BLaER1 (cell line): ENCODE data around the gene ESPNL.
A peak's percentile ranks its signal among the peaks of the same experiment; 100 is the strongest.

ENCODE experiments used
- H3K27ac ChIP-seq: shearing (Covaris generic); formaldehyde crosslinking; 2 replicates; pipeline ENCODE4 v1.8.1; 2022
- H3K27me3 ChIP-seq: shearing (Covaris generic); formaldehyde crosslinking; 2 replicates; pipeline ENCODE4 v1.8.1; 2022
- H3K36me3 ChIP-seq: shearing (Covaris generic); formaldehyde crosslinking; 2 replicates; pipeline ENCODE4 v1.8.1; 2022
- H3K4me1 ChIP-seq: shearing (Covaris generic); formaldehyde crosslinking; 2 replicates; pipeline ENCODE4 v1.8.1; 2022
- H3K4me2 ChIP-seq: shearing (Covaris generic); formaldehyde crosslinking; 2 replicates; pipeline ENCODE4 v1.8.1; 2022
- H3K4me3 ChIP-seq: shearing (Covaris generic); formaldehyde crosslinking; 2 replicates; pipeline ENCODE4 v1.8.1; 2022
- H3K9ac ChIP-seq: shearing (Covaris generic); formaldehyde crosslinking; 2 replicates; pipeline ENCODE4 v1.8.1; 2022
- H3K9me3 ChIP-seq: shearing (Covaris generic); formaldehyde crosslinking; 2 replicates; pipeline ENCODE4 v1.8.1; 2022
- H4K20me1 ChIP-seq: shearing (Covaris generic); formaldehyde crosslinking; 2 replicates; pipeline ENCODE4 v1.8.1; 2022
- Cebpa-rat ChIP-seq: shearing (Covaris generic); IDR thresholded peaks from 2 replicates; pipeline ENCODE4 v1.8.1; 2022

The ESPNL gene

DNA sequence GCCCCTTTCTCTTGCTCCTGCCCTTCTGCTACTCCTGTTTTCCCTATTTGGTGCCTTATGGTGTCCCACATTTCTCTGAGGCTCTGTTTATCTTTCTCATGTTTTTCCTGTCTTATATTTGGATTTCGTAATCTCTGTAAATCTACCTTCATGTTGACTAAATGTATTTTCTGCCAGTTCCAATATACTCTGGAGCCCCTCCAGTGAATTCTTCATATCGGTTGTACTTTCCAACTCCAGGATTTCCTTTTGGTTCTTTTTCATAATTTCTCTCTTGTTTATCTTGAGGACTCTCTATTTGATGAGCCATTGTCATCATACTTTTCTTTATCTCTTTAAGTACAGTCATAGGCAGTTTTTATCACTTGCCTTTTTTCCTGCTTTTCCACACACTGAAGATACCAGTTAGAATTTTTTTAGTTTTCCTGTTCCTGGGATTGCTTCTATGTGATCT lies 20.2 kb upstream of the ESPNL start:
- TF ChIP-seq Cebpa-rat, result no peak
- Histone ChIP-seq H3K9me3 (0 out of 2 replicates have a peak, but pooled peaks cover 4% of the 10 kb centered on the region), H3K27me3 (no peaks in the 10 kb centered on the region), H3K9ac (no peak overlapping the region), H3K4me2 (no peak overlapping the region), H3K4me3 (no peak overlapping the region), H3K4me1 (no peaks in the 10 kb centered on the region), H3K27ac (no peak overlapping the region), H4K20me1 (no peaks in the 10 kb centered on the region), H3K36me3 (peaks cover 80% of the 10 kb centered on the region)

DNA sequence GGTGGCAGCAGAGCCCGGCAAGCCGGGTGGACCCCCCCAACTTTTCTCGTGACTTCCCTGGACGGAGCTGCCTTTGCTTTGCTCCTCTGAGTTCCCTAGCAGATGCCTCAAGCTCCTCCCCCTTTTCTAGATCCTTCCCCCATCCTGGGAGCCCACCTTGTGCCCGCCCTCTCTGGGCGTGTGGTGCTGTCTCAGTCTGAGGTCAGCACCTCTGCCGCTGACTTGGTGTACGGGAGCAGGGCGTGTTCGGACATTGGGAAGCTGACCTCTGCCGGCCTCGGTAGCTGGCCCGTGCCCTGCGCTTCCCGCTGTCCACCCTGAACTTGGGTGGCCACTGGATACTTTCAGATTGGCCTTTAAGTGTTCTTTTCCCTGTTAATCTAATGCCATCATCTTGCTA lies 19.6 kb upstream of the ESPNL start:
- Histone ChIP-seq H3K4me2 (no peak overlapping the region), H3K27ac (no peak overlapping the region), H3K4me3 (no peak overlapping the region), H3K9ac (no peak overlapping the region), H3K27me3 (no peaks in the 10 kb centered on the region), H4K20me1 (no peaks in the 10 kb centered on the region), H3K36me3 (peaks cover 84% of the 10 kb centered on the region), H3K4me1 (no peaks in the 10 kb centered on the region), H3K9me3 (0 out of 2 replicates have a peak, but pooled peaks cover 4% of the 10 kb centered on the region)
- no peak for TF ChIP-seq Cebpa-rat

- no peaks in the 10 kb centered on the region for H4K20me1 ChIP-seq
- no peak overlapping the region for H3K4me2 ChIP-seq
- no peak overlapping the region for H3K4me3 ChIP-seq
- H3K9ac ChIP-seq, result no peak overlapping the region
- H3K9me3 ChIP-seq, result 0 out of 2 replicates have a peak, but pooled peaks cover 2% of the 10 kb centered on the region
- H3K36me3 ChIP-seq, result peaks cover 82% of the 10 kb centered on the region
- H3K27ac ChIP-seq, result no peak overlapping the region
- no peaks in the 10 kb centered on the region for H3K27me3 ChIP-seq
- no peaks in the 10 kb centered on the region for H3K4me1 ChIP-seq
- TF ChIP-seq Cebpa-rat, result no peak
Observed at GRCh38 chr2:238081150-238081549, 19.0 kb upstream of the ESPNL start.

- H3K9me3 ChIP-seq, result no peaks in the 10 kb centered on the region
- H4K20me1 ChIP-seq, result no peaks in the 10 kb centered on the region
- peaks cover under 1% of the 10 kb centered on the region; the same call in 1 of the 2 replicates for H3K4me1 ChIP-seq
- H3K9ac ChIP-seq, result no peak overlapping the region
- no peak overlapping the region for H3K4me3 ChIP-seq
- no peak for TF ChIP-seq Cebpa-rat
- H3K27me3 ChIP-seq, result no peaks in the 10 kb centered on the region
- no peak overlapping the region for H3K4me2 ChIP-seq
- no peak overlapping the region for H3K27ac ChIP-seq
- H3K36me3 ChIP-seq, result peaks cover 82% of the 10 kb centered on the region
Observed at GRCh38 chr2:238081561-238081960, 18.6 kb upstream of the ESPNL start.

DNA sequence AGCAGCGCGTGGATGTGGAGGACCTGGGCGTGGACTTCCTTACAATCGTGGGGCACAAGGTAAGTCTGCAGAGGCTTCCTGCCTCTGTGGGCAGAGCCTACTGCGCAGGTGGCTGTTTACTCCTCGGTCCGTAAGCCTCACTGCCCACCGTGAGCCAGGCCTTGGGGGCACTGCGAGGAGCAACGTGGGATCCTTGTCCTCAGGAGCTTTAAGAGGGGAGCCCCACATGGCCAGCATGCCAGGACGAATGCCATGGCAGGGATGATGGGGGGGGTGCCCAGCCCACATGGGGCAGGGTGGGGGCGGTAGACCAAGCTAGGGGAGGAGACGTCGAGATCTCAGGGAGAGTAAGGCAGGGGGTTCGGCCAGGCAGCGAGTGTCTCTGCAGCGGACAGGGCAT lies 18.0 kb upstream of the ESPNL start:
- Histone ChIP-seq H4K20me1 (no peaks in the 10 kb centered on the region), H3K9me3 (no peaks in the 10 kb centered on the region), H3K4me2 (no peak overlapping the region), H3K9ac (no peak overlapping the region), H3K27me3 (no peaks in the 10 kb centered on the region), H3K27ac (no peak overlapping the region), H3K36me3 (peaks cover 79% of the 10 kb centered on the region), H3K4me3 (no peak overlapping the region), H3K4me1 (peaks cover 6% of the 10 kb centered on the region)
- TF ChIP-seq Cebpa-rat, result no peak

- no peak for TF ChIP-seq Cebpa-rat
- Histone ChIP-seq H3K36me3 (peaks cover 72% of the 10 kb centered on the region), H3K4me2 (no peak overlapping the region)
Observed at GRCh38 chr2:238082827-238083226, 17.3 kb upstream of the ESPNL start.

GRCh38 chr2:238083919-238084318 lies 16.2 kb upstream of the ESPNL start:
- Histone ChIP-seq H3K4me3 (no peak overlapping the region), H3K4me2 (no peak overlapping the region), H3K9me3 (no peaks in the 10 kb centered on the region), H3K36me3 (peaks cover 66% of the 10 kb centered on the region), H4K20me1 (no peaks in the 10 kb centered on the region), H3K4me1 (peaks cover 13% of the 10 kb centered on the region), H3K27ac (no peak overlapping the region), H3K27me3 (no peaks in the 10 kb centered on the region), H3K9ac (no peak overlapping the region)
- TF ChIP-seq Cebpa-rat, result no peak

More at GRCh38 chr2:238082827-238083226, 17.3 kb upstream of the ESPNL start:
- Histone ChIP-seq H3K9me3 (no peaks in the 10 kb centered on the region), H3K27me3 (no peaks in the 10 kb centered on the region), H3K4me3 (no peak overlapping the region), H4K20me1 (no peaks in the 10 kb centered on the region), H3K4me1 (peaks cover 13% of the 10 kb centered on the region), H3K27ac (no peak overlapping the region), H3K9ac (no peak overlapping the region)

- Histone ChIP-seq H3K4me1 (peaks cover 13% of the 10 kb centered on the region), H3K9me3 (no peaks in the 10 kb centered on the region), H3K27me3 (no peaks in the 10 kb centered on the region), H3K36me3 (peaks cover 62% of the 10 kb centered on the region), H3K27ac (no peak overlapping the region), H4K20me1 (no peaks in the 10 kb centered on the region), H3K4me2 (no peak overlapping the region), H3K9ac (no peak overlapping the region), H3K4me3 (no peak overlapping the region)
- no peak for TF ChIP-seq Cebpa-rat
Observed at GRCh38 chr2:238084761-238085160, 15.4 kb upstream of the ESPNL start.

DNA sequence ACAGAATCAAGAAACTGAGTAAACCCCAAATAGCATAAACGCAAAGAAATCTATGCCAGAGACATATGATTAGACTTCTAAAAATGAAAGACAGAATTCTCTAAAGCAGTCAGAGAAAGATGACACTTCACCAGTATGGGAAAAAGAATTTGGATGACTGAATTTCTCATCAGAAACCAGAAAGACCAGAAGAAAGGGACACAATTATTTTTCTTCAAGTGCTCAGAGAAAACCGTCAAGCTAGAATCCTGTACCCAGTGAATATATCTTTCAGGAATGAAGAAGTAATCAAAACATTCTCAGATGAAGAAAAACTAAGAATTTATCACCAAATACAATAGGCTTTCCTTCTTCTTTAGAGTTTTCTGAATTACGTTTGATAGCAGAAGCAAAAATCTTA lies 14.2 kb upstream of the ESPNL start:
- Histone ChIP-seq H3K4me2 (no peak overlapping the region), H3K4me1 (peaks cover 13% of the 10 kb centered on the region), H3K27me3 (no peaks in the 10 kb centered on the region), H3K9ac (no peak overlapping the region), H3K4me3 (no peak overlapping the region), H3K36me3 (peaks cover 50% of the 10 kb centered on the region), H3K27ac (no peak overlapping the region), H3K9me3 (no peaks in the 10 kb centered on the region), H4K20me1 (no peaks in the 10 kb centered on the region)
- no peak for TF ChIP-seq Cebpa-rat

DNA sequence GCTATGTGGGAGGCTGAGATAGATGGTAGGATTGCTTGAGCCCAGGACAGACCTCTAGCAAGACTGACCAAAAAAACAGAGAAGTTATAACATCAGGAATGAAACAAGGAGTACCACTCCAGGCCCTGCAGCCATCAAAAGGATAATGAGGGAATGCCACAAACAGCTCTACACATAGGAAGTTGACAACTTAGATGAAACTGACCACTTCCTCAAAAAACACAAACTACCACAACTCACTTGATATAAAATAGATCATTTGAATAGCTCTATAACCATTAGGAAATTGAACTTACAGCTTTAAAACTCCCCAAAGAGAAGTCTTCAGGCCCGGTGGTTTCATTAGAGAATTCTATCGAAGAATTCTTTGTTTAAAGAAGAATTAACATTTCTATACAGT lies 12.9 kb upstream of the ESPNL start:
- Histone ChIP-seq H3K36me3 (peaks cover 47% of the 10 kb centered on the region), H3K4me1 (peaks cover 13% of the 10 kb centered on the region), H3K27ac (no peak overlapping the region), H3K27me3 (no peaks in the 10 kb centered on the region), H4K20me1 (no peaks in the 10 kb centered on the region), H3K9ac (no peak overlapping the region), H3K4me3 (no peak overlapping the region), H3K9me3 (no peaks in the 10 kb centered on the region), H3K4me2 (peak overlapping the region; percentile 44)
- no peak for TF ChIP-seq Cebpa-rat

DNA sequence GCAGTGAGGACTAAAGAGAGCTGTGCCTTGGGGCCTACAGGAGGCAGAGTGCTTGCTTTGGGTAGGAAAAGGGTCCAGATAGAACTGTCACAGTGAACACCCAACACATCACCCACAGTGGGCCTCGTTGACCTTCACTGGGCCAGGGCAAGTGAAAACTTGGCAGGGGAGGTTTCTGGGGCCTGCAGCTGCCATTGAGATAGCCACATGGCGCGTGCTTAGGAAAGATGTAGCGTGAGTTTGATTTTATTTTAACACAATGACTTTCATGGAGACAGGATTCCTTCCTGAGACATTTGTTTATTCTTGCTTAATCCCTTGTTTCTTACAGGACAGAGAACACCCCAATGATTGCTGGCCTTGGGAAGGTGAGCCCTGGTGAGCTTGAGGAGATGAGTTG lies 9.3 kb upstream of the ESPNL start:
- H3K4me3 ChIP-seq, result no peak overlapping the region
- no peaks in the 10 kb centered on the region for H4K20me1 ChIP-seq
- no peaks in the 10 kb centered on the region for H3K27me3 ChIP-seq
- H3K4me2 ChIP-seq, result no peak overlapping the region
- H3K9ac ChIP-seq, result no peak overlapping the region
- no peak overlapping the region for H3K27ac ChIP-seq
- H3K9me3 ChIP-seq, result no peaks in the 10 kb centered on the region
- H3K36me3 ChIP-seq, result peaks cover 19% of the 10 kb centered on the region
- TF ChIP-seq Cebpa-rat, result no peak
- H3K4me1 ChIP-seq, result peaks cover 19% of the 10 kb centered on the region
